Cardiac muscle cell (in vitro differentiated cells and primary cell): ENCODE results near the gene SNX24. TPM values are rescaled to one million over a fixed set of nuclear protein-coding genes. Genes with fewer than 3 reads are reported as not detected.

Experiments
- DNase-seq, 2 donors: peaks; one replicate each; pipeline versions ENCODE4 v3.0.0 to v3.0.0-alpha.2; 2010 to 2017; ENCODE audit warnings: low read depth in 1 of 2, low spot score in 1 of 2
- H3K27ac ChIP-seq: fragments of 200-600 bp; sonication (generic); 2 replicates; pipeline ENCODE4 v1.5.1; 2016
- H3K27me3 ChIP-seq: fragments of 200-600 bp; sonication (generic); 2 replicates; pipeline ENCODE4 v1.6.0; 2016; ENCODE audit warnings: control low read depth
- H3K36me3 ChIP-seq: fragments of 200-600 bp; sonication (generic); 2 replicates; pipeline ENCODE4 v1.5.1; 2016; ENCODE audit warnings: control low read depth
- H3K4me1 ChIP-seq: fragments of 200-600 bp; sonication (generic); 2 replicates; pipeline ENCODE4 v1.8.1; 2017; ENCODE audit warnings: low read depth, mild to moderate bottlenecking, mixed run types
- H3K4me3 ChIP-seq: fragments of 200-600 bp; sonication (generic); 2 replicates; pipeline ENCODE4 v1.5.1; 2016; ENCODE audit warnings: mild to moderate bottlenecking
- H3K9me3 ChIP-seq: fragments of 200-600 bp; sonication (generic); 2 replicates; pipeline ENCODE4 v1.5.1; 2017; ENCODE audit warnings: low read depth, mild to moderate bottlenecking, control low read depth
- CTCF ChIP-seq: IDR thresholded peaks from 2 replicates; pipeline ENCODE4 v1.5.1; 2012; ENCODE audit warnings: low read depth, mild to moderate bottlenecking, low read length
- polyA plus RNA-seq: library from polyadenylated mRNA; unstranded; fragments of >200 nt; fragmentation: Nextera tagmentation; extraction: Ambion mirVana; gene quantifications from 2 replicates; pipeline ENCODE4 v1.2.1, GENCODE V29; 2016
- total RNA-seq: library from RNA; depleted of rRNA; stranded (reverse); fragments of >200 nt; gene quantifications from 2 replicates; pipeline ENCODE4 v1.2.3, GENCODE V29; 2016

Gene SNX24
- total and polyA plus RNA-seq, 2 experiments from 2014 or later = 13.4 to 26.5 TPM

GRCh38 chr5:122978068-122978467 lies 132.7 kb downstream of the SNX24 start:
- no peaks in the 10 kb centered on the region for H3K4me1 ChIP-seq
- no peaks in the 10 kb centered on the region for H3K36me3 ChIP-seq
- DNase-seq = no peak
- no peaks in the 10 kb centered on the region for H3K27me3 ChIP-seq
- TF ChIP-seq CTCF = no peak
- no peak overlapping the region for H3K27ac ChIP-seq
- H3K9me3 ChIP-seq = no peaks in the 10 kb centered on the region
- no peak overlapping the region for H3K4me3 ChIP-seq

DNA sequence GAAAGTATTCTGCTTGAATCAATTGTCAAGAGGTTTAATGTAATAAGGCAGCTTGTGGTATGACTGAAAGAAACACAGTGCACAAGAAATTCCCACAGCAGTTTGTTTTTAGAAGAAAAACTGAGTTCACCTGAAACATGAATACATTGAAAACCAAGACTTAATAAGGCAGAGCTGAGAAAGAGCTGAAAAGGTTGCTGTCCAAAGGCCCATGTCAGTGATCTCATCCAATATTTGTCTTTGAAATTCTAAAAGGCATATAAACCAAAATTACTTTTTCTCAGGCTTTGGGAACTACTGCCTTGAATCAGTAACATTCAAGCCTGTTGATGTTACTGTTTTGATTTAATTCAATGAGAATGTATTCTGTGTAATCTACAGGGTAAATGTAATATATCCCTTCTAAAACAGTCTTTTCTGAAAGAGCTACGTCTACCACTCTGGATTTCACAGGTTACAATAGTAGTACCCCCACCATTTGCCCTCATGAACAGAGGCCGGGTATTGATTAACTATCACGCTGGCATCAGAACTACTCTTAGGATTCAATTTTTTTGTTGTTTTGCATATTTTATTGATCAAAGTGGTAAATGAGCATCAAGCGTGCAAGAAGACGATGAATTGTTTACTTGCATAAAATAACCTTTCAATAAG lies 133.4 kb downstream of the SNX24 start:
- DNase-seq = no peak
- no peak overlapping the region for H3K27ac ChIP-seq
- no peak for TF ChIP-seq CTCF

GRCh38 chr5:122981846-122982245 lies 136.4 kb downstream of the SNX24 start:
- H3K4me3 ChIP-seq = no peak overlapping the region

More for the DNA sequence above, 133.4 kb downstream of the SNX24 start:
- Histone ChIP-seq H3K4me3 (no peak overlapping the region), H3K27me3 (no peaks in the 10 kb centered on the region), H3K36me3 (no peaks in the 10 kb centered on the region), H3K9me3 (no peaks in the 10 kb centered on the region), H3K4me1 (no peaks in the 10 kb centered on the region)

GRCh38 chr5:122982376-122982775 lies 137.0 kb downstream of the SNX24 start:
- H3K4me3 ChIP-seq = no peak overlapping the region
- no peak for TF ChIP-seq CTCF
- no peaks in the 10 kb centered on the region for H3K36me3 ChIP-seq
- no peaks in the 10 kb centered on the region for H3K4me1 ChIP-seq
- no peak for DNase-seq
- H3K27ac ChIP-seq = no peak overlapping the region
- no peaks in the 10 kb centered on the region for H3K9me3 ChIP-seq
- no peaks in the 10 kb centered on the region for H3K27me3 ChIP-seq

More at GRCh38 chr5:122981846-122982245, 136.4 kb downstream of the SNX24 start:
- Histone ChIP-seq H3K9me3 (no peaks in the 10 kb centered on the region), H3K27ac (no peak overlapping the region), H3K4me1 (no peaks in the 10 kb centered on the region), H3K27me3 (no peaks in the 10 kb centered on the region), H3K36me3 (no peaks in the 10 kb centered on the region)
- DNase-seq = no peak
- no peak for TF ChIP-seq CTCF

GRCh38 chr5:122984425-122984824 lies 139.0 kb downstream of the SNX24 start:
- Histone ChIP-seq H3K9me3 (no peaks in the 10 kb centered on the region), H3K4me1 (no peaks in the 10 kb centered on the region), H3K36me3 (no peaks in the 10 kb centered on the region), H3K27ac (no peak overlapping the region), H3K27me3 (no peaks in the 10 kb centered on the region), H3K4me3 (no peak overlapping the region)
- TF ChIP-seq CTCF = no peak
- DNase-seq = no peak
